ENCODE data around the gene CD4. TPM values are rescaled to one million over a fixed set of nuclear protein-coding genes. Genes with fewer than 3 reads are reported as not detected.

CD4 gene
- total RNA-seq, 1 experiment from 2014 or later = 0.42 TPM

- POLR2A ChIA-PET = interaction anchor here (0.7 kb wide), 1 partner anchor 37 kb away, joined by 3 read pairs; no protein-coding TSS in a partner anchor
- Histone ChIP-seq H3K9ac (ENCODE audit: low read length) (no peak overlapping the region), H4K20me1 (ENCODE audit: insufficient read depth) (no peaks in the 10 kb centered on the region), H3K27ac (ENCODE audit: low read depth, low read length) (no peak overlapping the region), H3K4me2 (ENCODE audit: low read length) (no peak overlapping the region), H3K9me2 (ENCODE audit: insufficient read depth) (no peaks in the 10 kb centered on the region), H3K27me3 (ENCODE audit: insufficient read depth, low read length) (no peaks in the 10 kb centered on the region), H3K79me2 (ENCODE audit: insufficient read depth, low read length) (no peaks in the 10 kb centered on the region), H3K4me1 (ENCODE audit: control insufficient read depth in 1 of 2, insufficient read depth in 2 of 2, low read length in 2 of 2) (peaks cover 5 to 19% of the 10 kb centered on the region in 2 experiments; a peak in 3 of 4 replicates), H3K4me3 (replicated peaks in 1 of 2; ENCODE audit: low read depth in 1 of 2, low read length in 2 of 2) (no peak overlapping the region), H2AFZ (ENCODE audit: low read depth, low read length, poor library complexity, severe bottlenecking) (no peak overlapping the region), H3K9me3 (ENCODE audit: control insufficient read depth in 1 of 2, insufficient read depth in 1 of 2, low read depth in 1 of 2, low read length in 2 of 2) (no peaks in the 10 kb centered on the region), H3K36me3 (ENCODE audit: control insufficient read depth in 1 of 2, insufficient read depth in 2 of 2, low read length in 2 of 2) (no peaks in the 10 kb centered on the region)
- CTCF ChIA-PET = interaction anchor here (0.9 to 1.8 kb wide), 3 partner anchors 13 to 30 kb away, joined by 3 to 6 read pairs (median 5); partner anchors contain the start of genes MLF2 and PTMS
- BruUV-seq (replicated peaks) = no TSS peak
- no peak for TF ChIP-seq SP1 (IDR thresholded peaks at IDR 0.05; ENCODE audit: low read depth)
- DNase-seq (ENCODE audit: low read depth, low spot score) = no peak
- RAD21 ChIA-PET (ENCODE audit: low non-redundant PET in 1 of 2, low total read pairs in 2 of 2, uncharacterized antibody in 2 of 2, unreplicated experiment in 2 of 2) = no interaction called here
- ATAC-seq = no peak
- intact Hi-C loops (cut with micrococcal nuclease) = no loop called here
These were observed 5.5 kb upstream of the CD4 start for GRCh38 chr12:6783828-6784227.

DNA sequence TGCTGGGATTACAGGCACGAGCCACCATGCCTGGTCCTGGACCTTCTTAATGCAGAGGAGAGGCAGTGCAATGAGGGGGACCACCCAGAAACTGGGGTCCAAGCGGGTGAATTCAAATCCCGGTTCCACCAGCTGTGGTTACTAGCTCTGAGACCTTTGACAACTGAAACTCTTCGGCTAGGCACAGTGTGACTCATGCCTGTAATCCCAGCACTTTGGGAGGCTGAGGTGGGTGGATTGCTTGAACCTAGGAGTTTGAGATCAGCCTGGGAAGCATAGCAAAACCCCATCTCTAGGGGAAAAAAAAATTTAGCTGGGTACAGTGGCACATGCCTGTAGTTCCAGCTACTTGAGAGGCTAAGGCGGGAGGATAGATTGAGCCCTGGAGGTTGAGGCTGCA, 5.0 kb upstream of the CD4 start:
- no peaks in the 10 kb centered on the region for H3K27me3 ChIP-seq (ENCODE audit: insufficient read depth, low read length)
- ChIA-PET POLR2A (interaction anchor here (0.7 kb wide), 1 partner anchor 38 kb away, joined by 3 read pairs; no protein-coding TSS in a partner anchor), CTCF (interaction anchor here (0.9 to 1.8 kb wide), 3 partner anchors 13 to 31 kb away, joined by 3 to 6 read pairs (median 5); partner anchors contain the start of genes MLF2 and PTMS), RAD21 (ENCODE audit: low non-redundant PET in 1 of 2, low total read pairs in 2 of 2, uncharacterized antibody in 2 of 2, unreplicated experiment in 2 of 2) (no interaction called here)
- no peak for DNase-seq (ENCODE audit: low read depth, low spot score)
- no peak overlapping the region for H2AFZ ChIP-seq (ENCODE audit: low read depth, low read length, poor library complexity, severe bottlenecking)
- no TSS peak for BruUV-seq (replicated peaks)
- peak; percentile 34; the same call in 1 of the 2 replicates for ATAC-seq
- TF ChIP-seq JUND (IDR thresholded peaks at IDR 0.05) = no peak
- no peak for TF ChIP-seq POLR2A (IDR thresholded peaks at IDR 0.05; ENCODE audit: borderline replicate concordance, extremely low read depth, insufficient read depth, insufficient read length)
- no peak for TF ChIP-seq CEBPB (IDR thresholded peaks at IDR 0.05; ENCODE audit: low read depth)
- no peak for TF ChIP-seq ZNF274 (IDR thresholded peaks at IDR 0.05; ENCODE audit: low read depth, low read length)
- no peak for TF ChIP-seq POLR2AphosphoS5 (IDR thresholded peaks at IDR 0.05; ENCODE audit: low read depth, low read length)
- TF ChIP-seq FOSL1 (IDR thresholded peaks at IDR 0.05; ENCODE audit: low read depth) = no peak
- TF ChIP-seq EZH2 (IDR thresholded peaks at IDR 0.05) = no peak
- H3K9ac ChIP-seq (ENCODE audit: low read length) = no peak overlapping the region
- peaks cover 1 to 14% of the 10 kb centered on the region in 2 experiments; a peak in 3 of 4 replicates for H3K4me1 ChIP-seq (ENCODE audit: control insufficient read depth in 1 of 2, insufficient read depth in 2 of 2, low read length in 2 of 2)
- intact Hi-C loops (cut with micrococcal nuclease) = no loop called here
- H4K20me1 ChIP-seq (ENCODE audit: insufficient read depth) = no peaks in the 10 kb centered on the region
- H3K36me3 ChIP-seq (ENCODE audit: control insufficient read depth in 1 of 2, insufficient read depth in 2 of 2, low read length in 2 of 2) = no peaks in the 10 kb centered on the region
- no peaks in the 10 kb centered on the region for H3K79me2 ChIP-seq (ENCODE audit: insufficient read depth, low read length)
- no peak overlapping the region for H3K4me3 ChIP-seq (replicated peaks in 1 of 2; ENCODE audit: low read depth in 1 of 2, low read length in 2 of 2)
- no peak overlapping the region for H3K27ac ChIP-seq (ENCODE audit: low read depth, low read length)
- H3K4me2 ChIP-seq (ENCODE audit: low read length) = peak overlapping the region; percentile 33
- no peaks in the 10 kb centered on the region for H3K9me2 ChIP-seq (ENCODE audit: insufficient read depth)
- H3K9me3 ChIP-seq (ENCODE audit: control insufficient read depth in 1 of 2, insufficient read depth in 1 of 2, low read depth in 1 of 2, low read length in 2 of 2) = no peaks in the 10 kb centered on the region
